HEK293 (cell line): ENCODE results near the gene WWC1.

Experiments used
- GLI4 ChIP-seq: fragments of 450-650 bp; formaldehyde crosslinking; IDR thresholded peaks from 2 replicates; pipeline ENCODE4 v1.5.1; 2016; ENCODE audit warnings: missing biosample characterization, missing genetic modification characterization
- PRDM1 ChIP-seq: fragments of 450-650 bp; formaldehyde crosslinking; IDR thresholded peaks from 2 replicates; pipeline ENCODE4; 2016; ENCODE audit warnings: missing biosample characterization, missing genetic modification characterization
- SETDB1 ChIP-seq: IDR thresholded peaks from one replicate; pipeline ENCODE4 v1.6.1; 2017; ENCODE audit warnings: mild to moderate bottlenecking, low read length, moderate library complexity, mixed read lengths; ENCODE audit not compliant: insufficient read length
- ZBTB1 ChIP-seq: fragments of 450-650 bp; formaldehyde crosslinking; IDR thresholded peaks from 2 replicates; pipeline ENCODE4 v1.5.1; 2016; ENCODE audit warnings: missing biosample characterization, missing genetic modification characterization
- ZNF324 ChIP-seq: fragments of 450-650 bp; formaldehyde crosslinking; IDR thresholded peaks from 2 replicates; pipeline ENCODE4 v1.5.1; 2016; ENCODE audit warnings: missing biosample characterization, missing genetic modification characterization
- ZNF544 ChIP-seq: fragments of 450-650 bp; formaldehyde crosslinking; IDR thresholded peaks from 2 replicates; pipeline ENCODE4 v1.5.0; 2017; ENCODE audit warnings: missing biosample characterization, missing genetic modification characterization
- TF ChIP-seq, protein P1 (sequence below): fragments of 450-650 bp; formaldehyde crosslinking; IDR thresholded peaks from 2 replicates; pipeline ENCODE4 v1.5.1; 2016; ENCODE audit warnings: missing biosample characterization, missing genetic modification characterization
- TF ChIP-seq, protein P2 (sequence below): fragments of 450-650 bp; formaldehyde crosslinking; IDR thresholded peaks from 2 replicates; pipeline ENCODE4 v1.5.1; 2016; ENCODE audit warnings: missing biosample characterization, missing genetic modification characterization
- TF ChIP-seq, protein P3 (sequence below): fragments of 450-650 bp; formaldehyde crosslinking; optimal IDR thresholded peaks from 2 replicates; pipeline ENCODE3; 2016; ENCODE audit warnings: missing biosample characterization, mild to moderate bottlenecking, missing genetic modification characterization
- TF ChIP-seq, protein P4 (sequence below): fragments of 450-650 bp; formaldehyde crosslinking; IDR thresholded peaks from 2 replicates; pipeline ENCODE4 v1.5.1; 2016; ENCODE audit warnings: missing biosample characterization, missing genetic modification characterization

DNA sequence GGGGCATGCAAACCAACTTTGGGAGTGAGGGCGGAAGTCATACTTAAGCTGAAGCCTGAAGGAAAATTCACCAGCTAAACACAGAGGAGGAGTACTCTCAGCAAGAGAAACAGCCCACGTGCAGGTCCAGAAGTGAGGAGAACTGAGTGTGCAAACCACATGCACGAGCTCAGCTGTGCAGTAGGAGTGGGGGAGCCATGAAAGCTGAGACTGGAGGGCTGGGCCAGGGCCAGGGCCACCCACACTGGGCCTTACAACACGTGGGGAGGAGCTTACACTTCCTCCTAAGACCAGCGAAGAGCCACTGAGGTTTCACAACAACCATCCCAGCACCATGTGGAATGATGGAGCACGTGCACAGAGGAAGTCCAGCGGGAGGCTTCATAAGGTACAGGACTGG is 9.3 kb upstream of the WWC1 start:
- no peak for TF ChIP-seq ZNF324 (tag by site-specific recombination)
- no peak for TF ChIP-seq GLI4 (tag by site-specific recombination)
- no peak for TF ChIP-seq ZNF544
- TF ChIP-seq, protein P1, sequence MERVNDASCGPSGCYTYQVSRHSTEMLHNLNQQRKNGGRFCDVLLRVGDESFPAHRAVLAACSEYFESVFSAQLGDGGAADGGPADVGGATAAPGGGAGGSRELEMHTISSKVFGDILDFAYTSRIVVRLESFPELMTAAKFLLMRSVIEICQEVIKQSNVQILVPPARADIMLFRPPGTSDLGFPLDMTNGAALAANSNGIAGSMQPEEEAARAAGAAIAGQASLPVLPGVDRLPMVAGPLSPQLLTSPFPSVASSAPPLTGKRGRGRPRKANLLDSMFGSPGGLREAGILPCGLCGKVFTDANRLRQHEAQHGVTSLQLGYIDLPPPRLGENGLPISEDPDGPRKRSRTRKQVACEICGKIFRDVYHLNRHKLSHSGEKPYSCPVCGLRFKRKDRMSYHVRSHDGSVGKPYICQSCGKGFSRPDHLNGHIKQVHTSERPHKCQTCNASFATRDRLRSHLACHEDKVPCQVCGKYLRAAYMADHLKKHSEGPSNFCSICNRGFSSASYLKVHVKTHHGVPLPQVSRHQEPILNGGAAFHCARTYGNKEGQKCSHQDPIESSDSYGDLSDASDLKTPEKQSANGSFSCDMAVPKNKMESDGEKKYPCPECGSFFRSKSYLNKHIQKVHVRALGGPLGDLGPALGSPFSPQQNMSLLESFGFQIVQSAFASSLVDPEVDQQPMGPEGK (tag by site-specific recombination): no peak
- TF ChIP-seq, protein P2, sequence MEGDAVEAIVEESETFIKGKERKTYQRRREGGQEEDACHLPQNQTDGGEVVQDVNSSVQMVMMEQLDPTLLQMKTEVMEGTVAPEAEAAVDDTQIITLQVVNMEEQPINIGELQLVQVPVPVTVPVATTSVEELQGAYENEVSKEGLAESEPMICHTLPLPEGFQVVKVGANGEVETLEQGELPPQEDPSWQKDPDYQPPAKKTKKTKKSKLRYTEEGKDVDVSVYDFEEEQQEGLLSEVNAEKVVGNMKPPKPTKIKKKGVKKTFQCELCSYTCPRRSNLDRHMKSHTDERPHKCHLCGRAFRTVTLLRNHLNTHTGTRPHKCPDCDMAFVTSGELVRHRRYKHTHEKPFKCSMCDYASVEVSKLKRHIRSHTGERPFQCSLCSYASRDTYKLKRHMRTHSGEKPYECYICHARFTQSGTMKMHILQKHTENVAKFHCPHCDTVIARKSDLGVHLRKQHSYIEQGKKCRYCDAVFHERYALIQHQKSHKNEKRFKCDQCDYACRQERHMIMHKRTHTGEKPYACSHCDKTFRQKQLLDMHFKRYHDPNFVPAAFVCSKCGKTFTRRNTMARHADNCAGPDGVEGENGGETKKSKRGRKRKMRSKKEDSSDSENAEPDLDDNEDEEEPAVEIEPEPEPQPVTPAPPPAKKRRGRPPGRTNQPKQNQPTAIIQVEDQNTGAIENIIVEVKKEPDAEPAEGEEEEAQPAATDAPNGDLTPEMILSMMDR (tag by site-specific recombination): no peak
- TF ChIP-seq PRDM1 (tag by site-specific recombination): no peak
- TF ChIP-seq, protein P3, sequence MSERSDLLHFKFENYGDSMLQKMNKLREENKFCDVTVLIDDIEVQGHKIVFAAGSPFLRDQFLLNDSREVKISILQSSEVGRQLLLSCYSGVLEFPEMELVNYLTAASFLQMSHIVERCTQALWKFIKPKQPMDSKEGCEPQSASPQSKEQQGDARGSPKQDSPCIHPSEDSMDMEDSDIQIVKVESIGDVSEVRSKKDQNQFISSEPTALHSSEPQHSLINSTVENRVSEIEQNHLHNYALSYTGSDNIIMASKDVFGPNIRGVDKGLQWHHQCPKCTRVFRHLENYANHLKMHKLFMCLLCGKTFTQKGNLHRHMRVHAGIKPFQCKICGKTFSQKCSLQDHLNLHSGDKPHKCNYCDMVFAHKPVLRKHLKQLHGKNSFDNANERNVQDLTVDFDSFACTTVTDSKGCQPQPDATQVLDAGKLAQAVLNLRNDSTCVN (tag by site-specific recombination): no peak
- TF ChIP-seq, protein P4, sequence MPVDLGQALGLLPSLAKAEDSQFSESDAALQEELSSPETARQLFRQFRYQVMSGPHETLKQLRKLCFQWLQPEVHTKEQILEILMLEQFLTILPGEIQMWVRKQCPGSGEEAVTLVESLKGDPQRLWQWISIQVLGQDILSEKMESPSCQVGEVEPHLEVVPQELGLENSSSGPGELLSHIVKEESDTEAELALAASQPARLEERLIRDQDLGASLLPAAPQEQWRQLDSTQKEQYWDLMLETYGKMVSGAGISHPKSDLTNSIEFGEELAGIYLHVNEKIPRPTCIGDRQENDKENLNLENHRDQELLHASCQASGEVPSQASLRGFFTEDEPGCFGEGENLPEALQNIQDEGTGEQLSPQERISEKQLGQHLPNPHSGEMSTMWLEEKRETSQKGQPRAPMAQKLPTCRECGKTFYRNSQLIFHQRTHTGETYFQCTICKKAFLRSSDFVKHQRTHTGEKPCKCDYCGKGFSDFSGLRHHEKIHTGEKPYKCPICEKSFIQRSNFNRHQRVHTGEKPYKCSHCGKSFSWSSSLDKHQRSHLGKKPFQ (tag by site-specific recombination): no peak
- no peak for TF ChIP-seq SETDB1
- TF ChIP-seq ZBTB1 (tag by site-specific recombination): no peak
